ENCODE data around the gene FLNB.
"Not testable (repeated sequence)": the region's sequence is repeated elsewhere in the genome, so short reads cannot be mapped to it uniquely, and the experiment has no call there.

Gene FLNB

GRCh38 chr3:57982561-57983243, 25.5 kb upstream of the FLNB start:
- DNase-seq, result no peak

GRCh38 chr3:57983734-57984518, 24.3 kb upstream of the FLNB start:
- peak; percentile 24 for DNase-seq

GRCh38 chr3:57985176-57985983, 22.8 kb upstream of the FLNB start:
- no peak for DNase-seq

GRCh38 chr3:57985984-57986246, 22.3 kb upstream of the FLNB start:
- no peak for DNase-seq

GRCh38 chr3:57986261-57986660, 22.0 kb upstream of the FLNB start:
- no peak for DNase-seq

GRCh38 chr3:57989198-57989597, 19.0 kb upstream of the FLNB start:
- not testable (repeated sequence) for DNase-seq

- no peak for DNase-seq
These were observed 18.6 kb upstream of the FLNB start for GRCh38 chr3:57989646-57990045.

- DNase-seq, result no peak
These were observed 15.6 kb upstream of the FLNB start for GRCh38 chr3:57992452-57993213.

- no peak for DNase-seq
These were observed 9.6 kb upstream of the FLNB start for GRCh38 chr3:57998366-57999283.

- no peak for DNase-seq
These were observed 8.7 kb upstream of the FLNB start for GRCh38 chr3:57999417-58000115.

- DNase-seq, result no peak
These were observed 7.7 kb upstream of the FLNB start for GRCh38 chr3:58000306-58001085.

- DNase-seq, result no peak
These were observed 7.1 kb upstream of the FLNB start for GRCh38 chr3:58001086-58001467.

GRCh38 chr3:58001979-58002378, 6.2 kb upstream of the FLNB start:
- no peak for DNase-seq

- no peak for DNase-seq
These were observed 5.1 kb upstream of the FLNB start for GRCh38 chr3:58003093-58003492.

GRCh38 chr3:58004973-58005372, 3.2 kb upstream of the FLNB start:
- DNase-seq, result no peak

- DNase-seq, result no peak
These were observed 2.6 kb upstream of the FLNB start for GRCh38 chr3:58005669-58006068.

- DNase-seq, result no peak
These were observed 1.6 kb upstream of the FLNB start for GRCh38 chr3:58006661-58007060.

GRCh38 chr3:58009026-58009748, 965 bp downstream of the FLNB start:
- no peak for DNase-seq

GRCh38 chr3:58009749-58010535, 1.7 kb downstream of the FLNB start:
- DNase-seq, result no peak

Data from NCI-H2029 treated with DMSO at 0.1 percent for 48 hours (cell line).